NCI-H82 (cell line): Measurements from ENCODE around the gene TMEM151B.

ENCODE experiments used
- DNase-seq: peaks from one replicate; lab custom pipeline; 2025; lab: John Stamatoyannopoulos, UW

TMEM151B gene

GRCh38 chr6:44264154-44265006, 5.9 kb upstream of the TMEM151B start:
- DNase-seq, result no peak

DNA sequence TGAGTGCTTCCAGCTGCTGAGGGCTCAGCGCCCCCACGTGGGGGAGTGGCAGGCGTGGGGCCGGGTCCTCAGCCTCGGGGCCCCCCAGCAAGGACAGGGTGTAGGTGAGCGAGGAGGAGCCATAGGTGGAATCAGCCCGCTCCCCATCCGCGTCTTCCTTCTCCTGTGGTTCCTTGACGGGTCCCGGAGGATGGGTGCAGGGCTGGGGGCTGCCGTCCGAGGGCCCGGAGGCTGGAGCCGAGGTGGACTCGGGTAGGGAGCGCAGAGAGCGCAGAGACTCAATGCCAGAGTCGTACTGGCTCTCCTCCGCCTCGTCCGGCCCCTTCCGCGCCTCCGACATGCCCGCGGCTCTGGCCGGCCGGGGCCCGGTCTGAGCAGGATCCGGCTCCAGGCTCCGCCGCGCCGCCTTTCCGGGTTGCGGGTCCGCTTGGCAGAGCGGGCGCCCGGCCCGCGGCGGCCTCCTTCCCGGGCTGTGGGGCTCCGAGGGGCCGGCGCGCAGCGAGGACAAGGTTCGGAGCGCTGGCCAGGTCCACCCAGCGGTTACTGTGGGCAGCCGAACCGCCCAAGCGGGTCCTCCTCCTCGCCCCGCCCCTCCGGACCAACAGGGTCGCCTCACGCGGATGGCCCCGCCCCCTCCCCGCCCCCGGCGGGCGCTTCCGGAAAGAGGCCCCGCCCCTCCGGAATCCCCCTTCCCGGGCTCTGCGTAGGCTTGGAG, 5.1 kb upstream of the TMEM151B start, which contains the start of gene NFKBIE:
Gene NFKBIE, minus strand, starts transcription at position 545 of the 715 bp plus-strand sequence. Its CDS starts 205 bp downstream, at position 340.
- DNase-seq, result peak; percentile 95

- DNase-seq, result no peak
Measured at GRCh38 chr6:44265722-44266233, 4.5 kb upstream of the TMEM151B start.

DNA sequence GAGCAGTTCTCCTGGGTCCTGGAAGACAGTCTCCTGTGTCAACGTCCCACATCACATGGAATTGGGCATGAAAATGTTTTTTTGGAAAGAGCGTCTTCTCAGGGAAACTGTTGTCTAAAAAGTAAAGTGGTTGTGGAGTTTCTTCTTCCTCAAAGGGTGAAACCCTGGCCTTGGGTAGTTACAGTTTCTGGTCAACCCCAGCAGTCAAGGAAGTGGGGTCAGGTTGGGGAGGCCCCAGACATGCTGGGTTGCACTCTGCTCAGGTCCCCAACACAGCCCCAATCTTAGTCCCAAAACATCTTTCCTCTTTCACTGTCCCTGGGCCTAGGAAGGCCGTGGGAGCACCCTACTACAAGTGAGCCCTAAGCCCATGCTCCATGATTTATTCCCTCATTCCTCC, 3.9 kb upstream of the TMEM151B start:
- no peak for DNase-seq

GRCh38 chr6:44267252-44267651, 3.0 kb upstream of the TMEM151B start:
- no peak for DNase-seq

- DNase-seq, result peak; percentile 89
Measured at GRCh38 chr6:44268095-44268628, 2.1 kb upstream of the TMEM151B start.

- no peak for DNase-seq
Measured at GRCh38 chr6:44269178-44269920, 901 bp upstream of the TMEM151B start.

GRCh38 chr6:44270526-44271405, 516 bp downstream of the TMEM151B start:
- peak; percentile 87 for DNase-seq

GRCh38 chr6:44271406-44271723, 1.1 kb downstream of the TMEM151B start:
- no peak for DNase-seq

- DNase-seq, result no peak
Measured at GRCh38 chr6:44271914-44272313, 1.7 kb downstream of the TMEM151B start.

DNA sequence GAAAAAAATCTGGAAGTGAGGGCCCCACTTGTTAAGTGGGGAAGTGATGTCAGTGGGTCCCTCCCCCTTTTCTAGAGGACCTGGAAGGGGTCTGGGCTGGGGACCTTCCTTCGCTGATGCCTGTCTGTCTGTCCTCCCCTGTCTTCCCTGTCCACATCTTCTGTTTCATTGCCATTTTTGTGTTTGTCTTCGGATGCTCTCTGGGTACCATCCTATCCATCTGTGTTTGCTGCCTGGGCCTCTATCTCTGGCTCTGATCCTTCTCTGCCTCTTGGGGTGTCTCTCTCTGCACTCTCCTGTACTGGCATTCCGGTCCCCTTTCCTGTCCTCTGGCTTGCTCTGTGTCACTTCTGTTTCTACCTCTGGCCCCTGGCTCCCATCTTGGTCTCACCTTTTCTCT, 2.3 kb downstream of the TMEM151B start:
- no peak for DNase-seq

- DNase-seq, result no peak
Measured at GRCh38 chr6:44272999-44273566, 2.8 kb downstream of the TMEM151B start.

DNA sequence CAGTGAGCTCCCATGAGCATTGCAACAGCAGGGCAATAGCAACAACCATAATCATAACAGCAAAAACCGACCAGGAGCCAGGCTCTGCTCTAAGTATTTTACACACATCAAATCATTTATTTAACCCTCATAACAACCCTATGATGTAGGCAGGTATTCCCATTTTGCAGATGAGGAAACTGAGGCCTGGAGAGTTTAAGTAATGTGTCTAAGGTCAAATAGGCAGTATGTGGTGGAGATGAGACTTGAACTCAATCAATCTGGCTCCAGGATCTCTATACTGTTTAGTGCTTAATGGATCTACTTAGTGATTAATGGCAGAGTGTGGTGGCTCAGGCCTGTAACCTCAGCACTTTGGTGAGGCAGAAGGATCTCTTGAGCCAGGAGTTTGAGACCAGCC, 3.4 kb downstream of the TMEM151B start:
- no peak for DNase-seq

DNA sequence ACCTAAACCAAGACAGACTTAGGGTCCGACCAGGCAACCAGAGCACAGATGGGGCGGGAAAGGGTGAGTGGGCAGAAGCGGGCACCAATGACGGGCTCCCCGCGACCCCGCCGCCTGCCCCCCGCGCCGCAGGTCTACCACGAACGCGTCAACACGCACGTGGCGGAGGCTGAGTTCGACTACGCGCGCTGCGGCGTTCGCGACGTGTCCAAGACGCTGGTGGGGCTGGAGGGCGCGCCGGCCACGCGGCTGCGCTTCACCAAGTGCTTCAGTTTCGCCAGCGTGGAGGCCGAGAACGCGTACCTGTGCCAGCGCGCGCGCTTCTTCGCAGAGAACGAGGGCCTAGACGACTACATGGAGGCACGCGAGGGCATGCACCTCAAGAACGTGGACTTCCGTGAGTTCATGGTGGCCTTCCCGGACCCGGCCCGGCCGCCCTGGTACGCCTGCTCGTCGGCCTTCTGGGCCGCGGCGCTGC, 5.1 kb downstream of the TMEM151B start:
- no peak for DNase-seq

- DNase-seq, result no peak
Measured at GRCh38 chr6:44275749-44276648, 5.7 kb downstream of the TMEM151B start.

GRCh38 chr6:44276667-44277640, 6.7 kb downstream of the TMEM151B start:
- DNase-seq, result no peak

GRCh38 chr6:44277763-44278162, 7.5 kb downstream of the TMEM151B start:
- DNase-seq, result no peak

- no peak for DNase-seq
Measured at GRCh38 chr6:44278315-44278714, 8.1 kb downstream of the TMEM151B start.
